HG03571 (cell line): ENCODE measurements around the gene TMEM87B.

ENCODE experiments used
- ATAC-seq: cut with Tn5 transposase; IDR thresholded peaks from one replicate; pipeline ENCODE4 v1.9.1; 2021; ENCODE audit not compliant: unreplicated experiment

TMEM87B gene

DNA sequence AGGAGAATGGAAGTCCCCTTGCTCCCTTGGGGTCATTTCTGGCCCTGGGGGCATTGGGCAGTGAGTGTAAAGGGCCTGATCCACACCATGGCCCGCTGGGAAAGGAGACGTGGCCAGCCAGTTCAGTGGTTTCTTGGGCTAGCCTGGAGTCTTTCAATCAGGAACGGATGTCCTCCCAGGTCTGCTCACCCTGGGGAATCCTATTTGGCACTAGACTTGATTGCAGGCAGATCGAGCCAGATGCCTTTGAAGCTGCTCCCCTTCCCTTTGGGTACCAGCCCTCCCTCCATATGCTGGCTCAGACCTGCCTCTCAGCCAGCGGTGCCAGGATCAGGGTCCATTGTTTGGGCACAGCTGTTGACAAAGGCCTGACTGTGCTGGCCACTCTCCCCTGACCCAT is 94.1 kb downstream of the TMEM87B start:
- no peak for ATAC-seq

GRCh38 chr2:112149866-112150435 is 94.9 kb downstream of the TMEM87B start:
- no peak for ATAC-seq

- ATAC-seq = no peak
These were observed 95.4 kb downstream of the TMEM87B start for GRCh38 chr2:112150447-112150846.

DNA sequence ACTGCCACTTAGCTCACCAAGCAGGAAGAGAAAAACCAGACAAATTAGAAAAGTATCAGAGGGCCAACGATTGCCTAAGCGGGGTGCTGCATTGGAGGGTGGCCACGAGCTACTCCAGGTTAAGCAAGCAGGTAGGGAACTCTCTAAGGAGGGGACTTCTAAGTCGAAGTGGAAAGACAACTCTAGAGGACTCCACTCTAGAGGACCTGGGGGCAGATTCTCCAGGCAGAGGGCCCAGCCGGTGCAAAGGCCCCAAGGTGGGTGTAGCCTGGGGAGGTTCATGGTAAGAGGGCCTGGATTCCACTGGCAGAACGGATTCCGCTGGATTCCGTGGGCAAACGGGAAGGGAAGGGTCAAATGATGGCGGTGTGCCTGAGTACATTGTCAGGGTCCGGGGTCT is 95.8 kb downstream of the TMEM87B start:
- no peak for ATAC-seq

DNA sequence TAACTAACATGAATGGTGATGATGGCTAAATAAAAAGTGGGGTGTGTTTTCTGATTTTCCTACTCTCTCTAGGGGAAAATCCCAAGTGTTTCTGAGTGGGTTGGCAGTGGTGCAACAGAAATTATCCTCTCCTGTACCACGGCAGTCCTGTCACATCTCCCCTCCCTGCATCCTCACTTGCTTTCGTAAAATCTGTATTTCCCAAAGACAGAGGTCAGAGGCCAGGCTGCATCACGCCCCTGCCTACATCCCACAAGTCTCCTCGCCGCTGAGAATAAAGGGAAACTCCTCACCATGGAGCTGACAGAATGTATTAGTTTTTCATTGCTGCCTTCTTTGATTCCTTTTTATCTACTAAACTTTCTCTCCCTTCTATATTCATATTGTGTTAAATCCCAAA is 96.2 kb downstream of the TMEM87B start:
- no peak for ATAC-seq

DNA sequence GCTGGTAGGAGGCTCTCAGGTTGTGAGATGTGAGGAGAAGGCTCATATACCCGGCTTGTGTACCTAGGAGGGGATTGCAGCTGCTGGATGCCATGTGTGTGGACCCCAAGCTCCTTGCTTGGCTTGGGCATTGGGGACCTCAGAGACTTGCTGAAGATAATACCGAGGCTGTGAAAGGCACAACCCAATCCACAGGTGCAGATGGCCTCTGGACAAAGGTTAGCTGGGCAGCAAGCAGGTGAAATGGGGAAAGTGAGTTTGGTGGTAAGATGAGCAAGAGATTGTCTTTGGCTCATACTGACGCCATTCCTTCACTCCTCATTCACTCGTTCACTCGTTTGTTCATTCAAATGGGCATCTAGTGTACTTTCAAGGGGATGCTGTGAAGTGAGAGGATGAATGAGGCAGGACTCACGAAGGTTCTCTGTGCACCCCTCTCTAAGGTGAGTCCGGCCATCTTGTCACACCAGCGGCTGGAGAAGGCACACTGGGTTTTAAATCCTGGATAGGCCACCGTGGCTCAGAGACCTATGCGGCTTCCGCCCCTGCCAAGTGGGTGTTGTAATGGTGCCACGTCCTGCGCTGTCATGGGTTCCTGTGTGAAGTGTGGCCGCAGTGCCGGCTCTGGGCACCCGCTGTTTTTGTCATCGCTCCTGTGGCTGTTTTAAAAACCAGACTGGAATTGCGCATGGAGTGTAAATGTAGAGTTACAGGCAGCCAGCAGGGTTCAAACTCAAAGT is 96.8 kb downstream of the TMEM87B start:
- ATAC-seq = no peak

DNA sequence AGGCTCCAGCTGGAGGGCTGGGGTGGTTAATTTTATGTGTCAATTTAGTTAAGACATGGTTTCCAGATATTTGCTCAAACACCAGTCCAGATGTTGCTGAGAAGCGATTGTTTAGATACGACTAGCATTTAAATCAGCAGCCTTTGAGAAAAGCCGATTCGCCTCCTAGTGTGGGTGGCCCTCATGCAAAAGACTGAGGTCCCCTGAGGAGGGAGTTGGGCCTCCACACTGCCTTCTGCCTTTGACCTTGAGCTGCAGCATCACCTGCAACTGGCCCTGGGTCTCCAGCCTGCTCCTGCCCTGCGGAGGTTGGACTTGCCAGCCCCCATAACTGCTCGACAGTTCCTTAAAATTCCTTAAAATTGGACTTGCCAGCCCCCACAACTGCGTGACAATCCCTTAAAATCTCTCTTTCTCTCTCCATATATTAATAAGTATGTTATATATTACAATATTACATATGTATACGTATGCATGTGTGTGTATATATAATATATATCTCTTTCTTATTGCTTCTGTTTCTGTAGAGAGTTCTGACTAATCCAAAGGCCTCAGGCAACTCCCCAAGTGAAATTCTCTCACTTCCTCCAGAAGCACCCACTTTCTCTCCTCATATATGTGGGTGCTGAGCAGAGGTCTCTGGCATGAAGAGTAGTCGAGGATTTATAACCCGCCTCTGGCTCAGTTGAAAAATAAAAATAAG is 97.6 kb downstream of the TMEM87B start:
- ATAC-seq = no peak

DNA sequence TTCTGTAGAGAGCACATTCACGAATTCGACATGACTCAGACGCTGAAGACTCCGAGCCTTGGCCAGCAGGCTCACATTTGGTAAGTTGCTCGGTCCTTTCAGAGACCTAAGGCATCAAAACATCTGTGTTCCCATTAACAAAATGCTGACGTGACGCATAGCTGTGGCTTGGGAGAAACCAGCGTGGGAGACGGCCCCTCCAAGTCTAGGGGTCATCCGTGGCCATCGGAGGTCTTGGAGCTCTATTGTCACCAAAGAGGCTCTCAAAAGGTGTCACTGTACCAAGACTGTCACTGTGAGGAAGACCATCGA is 98.1 kb downstream of the TMEM87B start:
- ATAC-seq = no peak

- ATAC-seq = no peak
These were observed 98.4 kb downstream of the TMEM87B start for GRCh38 chr2:112153501-112153900.

- ATAC-seq = no peak
These were observed 99.4 kb downstream of the TMEM87B start for GRCh38 chr2:112154246-112155117.

- ATAC-seq = no peak
These were observed 100.5 kb downstream of the TMEM87B start for GRCh38 chr2:112155331-112156151.

DNA sequence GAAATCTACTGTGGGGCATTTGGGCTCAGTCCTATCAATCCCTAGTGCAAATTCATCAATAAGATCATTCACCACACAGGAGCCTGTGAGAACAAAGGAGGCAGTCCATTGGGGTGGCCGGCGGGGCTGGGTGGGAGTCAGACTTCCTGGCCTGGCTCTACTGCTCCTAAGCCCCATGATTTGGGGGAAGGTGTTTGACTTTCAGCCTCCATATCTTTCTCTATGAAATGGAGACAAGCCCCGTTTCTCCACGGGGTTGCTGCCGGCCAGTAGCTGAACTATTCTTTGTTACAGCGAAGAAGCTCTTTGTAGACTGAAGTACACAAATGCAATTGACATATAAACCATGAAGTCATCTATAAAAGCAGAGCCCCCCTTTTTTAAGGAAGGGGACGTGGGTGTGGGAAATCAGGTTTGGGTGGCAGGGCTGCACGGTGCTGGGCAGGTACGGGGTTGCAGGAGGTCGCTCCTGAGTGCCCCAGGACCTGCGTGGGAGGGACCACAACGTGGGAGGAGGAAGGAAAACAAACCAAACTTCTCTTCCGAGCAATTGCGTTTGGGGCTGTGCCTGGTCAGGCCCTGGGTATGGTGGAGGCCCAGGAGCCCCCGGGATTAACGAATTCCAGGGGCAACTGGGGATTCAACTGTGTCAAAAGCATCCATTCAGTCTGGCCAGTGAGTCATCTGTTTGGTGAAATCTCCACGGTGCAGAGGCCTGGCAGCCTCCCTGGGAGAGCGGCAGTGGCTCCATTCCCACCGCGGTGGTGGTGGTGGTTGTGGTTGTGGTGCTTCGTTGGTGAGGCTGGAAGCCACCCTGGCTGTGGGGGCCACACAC is 101.3 kb downstream of the TMEM87B start:
- no peak for ATAC-seq

DNA sequence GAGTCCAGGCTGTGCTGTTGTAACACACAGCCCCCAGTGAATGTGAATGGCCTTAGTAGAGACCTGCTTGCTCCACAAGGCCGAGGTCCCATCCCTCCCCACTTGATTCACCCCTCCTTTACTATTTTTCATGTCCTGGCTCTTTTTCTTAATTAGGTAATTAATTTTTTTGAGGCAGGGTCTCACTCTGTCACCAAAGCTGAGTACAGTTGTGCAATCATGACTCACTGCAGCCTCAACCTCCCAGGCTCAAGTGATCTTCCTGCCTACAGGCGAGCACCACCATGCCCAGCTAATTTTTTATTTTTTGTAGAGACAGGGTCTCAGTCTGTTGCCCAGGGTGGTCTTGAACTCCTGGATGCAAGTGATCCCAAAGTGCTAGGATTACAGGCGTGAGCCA is 102.4 kb downstream of the TMEM87B start:
- no peak for ATAC-seq

GRCh38 chr2:112159454-112159921 is 104.4 kb downstream of the TMEM87B start:
- ATAC-seq = no peak

GRCh38 chr2:112160283-112161250 is 105.5 kb downstream of the TMEM87B start:
- ATAC-seq = no peak

DNA sequence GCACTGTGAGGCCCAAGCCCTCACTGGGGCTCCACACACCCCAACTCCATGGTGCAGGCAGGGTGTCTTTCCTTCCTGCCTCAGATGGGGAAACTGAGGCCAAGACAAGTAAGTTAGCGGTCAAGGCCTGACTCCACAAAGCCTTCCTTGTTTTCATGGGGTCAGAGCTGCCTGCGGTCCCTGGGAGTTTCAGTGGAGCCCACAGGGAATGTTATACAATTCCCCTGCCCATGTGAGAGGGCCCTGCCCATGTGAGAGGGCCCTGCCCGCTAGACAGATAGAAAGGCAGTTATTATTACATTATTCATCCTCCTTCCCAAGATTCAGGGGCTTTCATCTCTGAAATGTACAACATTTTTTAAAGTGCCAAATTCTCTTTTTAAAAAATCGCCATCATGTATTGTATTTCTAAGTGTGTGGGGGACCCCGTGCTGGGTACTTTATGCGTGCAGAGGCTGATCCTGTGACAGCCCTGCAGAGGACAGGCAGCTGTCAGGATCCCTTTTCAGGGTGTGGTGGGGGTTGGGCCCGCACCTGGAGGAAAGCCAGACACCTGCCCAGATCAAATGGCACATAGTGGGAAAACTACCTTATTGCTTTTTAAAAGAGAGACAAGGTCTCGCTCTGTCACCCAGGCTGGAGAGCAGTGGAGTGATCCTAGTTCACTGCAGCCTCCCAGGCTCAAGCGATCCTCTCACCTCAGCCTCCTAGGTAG is 106.5 kb downstream of the TMEM87B start:
- ATAC-seq = no peak

- no peak for ATAC-seq
These were observed 107.3 kb downstream of the TMEM87B start for GRCh38 chr2:112162341-112162740.

- ATAC-seq = no peak
These were observed 107.9 kb downstream of the TMEM87B start for GRCh38 chr2:112162956-112163355.
